HepG2 (cell line): ENCODE results near the gene ZSCAN21. TPM values are rescaled to one million over a fixed set of nuclear protein-coding genes. Genes with fewer than 3 reads are reported as not detected.
A peak's percentile ranks its signal among the peaks of the same experiment; 100 is the strongest.

Experiments
- ADNP ChIP-seq: sonication (generic); formaldehyde crosslinking; IDR thresholded peaks from 2 replicates; pipeline ENCODE4 v1.4.0; 2020; ENCODE audit warnings: missing genetic modification reagents
- AKAP8 ChIP-seq: sonication (generic); formaldehyde crosslinking; IDR thresholded peaks from 2 replicates; pipeline ENCODE4 v1.5.1; 2020; ENCODE audit warnings: mild to moderate bottlenecking, missing genetic modification reagents
- CEBPG ChIP-seq: IDR thresholded peaks from 2 replicates; pipeline ENCODE4 v1.6.1; 2016
- CSRNP2 ChIP-seq: sonication (generic); formaldehyde crosslinking; conservative IDR thresholded peaks from 2 replicates; pipeline ENCODE4 v1.8.0; 2022; ENCODE audit warnings: low read depth, missing genetic modification reagents
- CTCF ChIP-seq: sonication (generic); formaldehyde crosslinking; IDR thresholded peaks from 2 replicates; pipeline ENCODE4 v1.5.0; 2020; ENCODE audit warnings: mild to moderate bottlenecking, missing genetic modification reagents, moderate library complexity
- ETV5 ChIP-seq: IDR thresholded peaks from 2 replicates; pipeline ENCODE4 v1.6.1; 2018; ENCODE audit warnings: missing biosample characterization, missing genetic modification reagents, inconsistent platforms, borderline replicate concordance
- GLMP ChIP-seq: sonication (generic); formaldehyde crosslinking; IDR thresholded peaks from 2 replicates; pipeline ENCODE4 v1.9.0; 2021; ENCODE audit warnings: missing genetic modification reagents, mild to moderate bottlenecking, borderline replicate concordance
- GPN1 ChIP-seq: sonication (generic); formaldehyde crosslinking; IDR thresholded peaks from 2 replicates; pipeline ENCODE4 v1.5.1; 2020; ENCODE audit warnings: missing genetic modification reagents, borderline replicate concordance
- GTF3A ChIP-seq: sonication (generic); formaldehyde crosslinking; conservative IDR thresholded peaks from 2 replicates; pipeline ENCODE4 v1.4.0; 2020; ENCODE audit warnings: mild to moderate bottlenecking, missing genetic modification reagents
- IKZF4 ChIP-seq: sonication (generic); formaldehyde crosslinking; IDR thresholded peaks from 2 replicates; pipeline ENCODE4 v1.5.1; 2020; ENCODE audit warnings: borderline replicate concordance, mild to moderate bottlenecking, low read depth, missing genetic modification reagents; ENCODE audit errors: not compliant biosample characterization
- MAFF ChIP-seq: IDR thresholded peaks from 2 replicates; pipeline ENCODE4 v1.6.1; 2011; ENCODE audit warnings: low read depth, low read length, improper control_type of control experiment
- MATR3 ChIP-seq: sonication (generic); formaldehyde crosslinking; IDR thresholded peaks from 2 replicates; pipeline ENCODE4 v1.4.0; 2020; ENCODE audit warnings: missing genetic modification reagents
- NFKBIZ ChIP-seq: IDR thresholded peaks from 2 replicates; pipeline ENCODE4 v1.6.1; 2018; ENCODE audit warnings: missing genetic modification reagents, missing compliant biosample characterization
- NKX3-1 ChIP-seq: sonication (generic); formaldehyde crosslinking; IDR thresholded peaks from 2 replicates; pipeline ENCODE4 v1.5.0; 2020; ENCODE audit warnings: missing genetic modification reagents
- SAP130 ChIP-seq: IDR thresholded peaks from 2 replicates; pipeline ENCODE4 v1.6.1; 2016; ENCODE audit warnings: low read depth
- SMC3 ChIP-seq: IDR thresholded peaks from 2 replicates; pipeline ENCODE4 v1.6.1; 2011; ENCODE audit warnings: low read length, improper control_type of control experiment
- SNAI1 ChIP-seq: sonication (generic); formaldehyde crosslinking; IDR thresholded peaks from 2 replicates; pipeline ENCODE4 v1.5.0; 2020; ENCODE audit warnings: mild to moderate bottlenecking, missing genetic modification reagents, borderline replicate concordance
- ZBED4 ChIP-seq: sonication (generic); formaldehyde crosslinking; IDR thresholded peaks from 2 replicates; pipeline ENCODE4 v1.4.0; 2020; ENCODE audit warnings: missing genetic modification reagents, borderline replicate concordance
- ZNF251 ChIP-seq: sonication (generic); formaldehyde crosslinking; IDR thresholded peaks from 2 replicates; pipeline ENCODE4 v1.9.0; 2021; ENCODE audit warnings: mild to moderate bottlenecking, missing genetic modification reagents
- ZNF326 ChIP-seq: sonication (generic); formaldehyde crosslinking; IDR thresholded peaks from 2 replicates; pipeline ENCODE4 v1.4.0; 2020; ENCODE audit warnings: missing genetic modification reagents, borderline replicate concordance
- ZNF788 ChIP-seq: sonication (generic); formaldehyde crosslinking; IDR thresholded peaks from 2 replicates; pipeline ENCODE4 v1.5.0; 2020; ENCODE audit warnings: mild to moderate bottlenecking, missing genetic modification reagents, borderline replicate concordance
- ZNF83 ChIP-seq: sonication (generic); formaldehyde crosslinking; IDR thresholded peaks from 2 replicates; pipeline ENCODE4 v1.4.0; 2020; ENCODE audit warnings: missing genetic modification reagents, mild to moderate bottlenecking, borderline replicate concordance
- ZNF841 ChIP-seq: sonication (generic); formaldehyde crosslinking; IDR thresholded peaks from 2 replicates; pipeline ENCODE4 v1.8.1; 2023; ENCODE audit warnings: missing genetic modification reagents, borderline replicate concordance
- polyA plus RNA-seq, 8 experiments: library from polyadenylated mRNA; depleted of rRNA in 3 of 8; stranded (reverse) in 7 of 8; unstranded in 1 of 8; fragments of >200 nt; fragmentation: Illumina TruSeq in 4 of 8; extraction: Trizol in 4 of 8; gene quantifications; 2 replicates each; pipeline versions ENCODE4 v1.2.1 to v1.2.3, GENCODE V29; 2011 to 2016; ENCODE audit warnings: low read depth in 4 of 8, missing spikeins in 1 of 8, mixed read lengths in 1 of 8; ENCODE audit not compliant: insufficient read depth in 1 of 8
- total RNA-seq, 5 experiments: library from RNA; depleted of rRNA; stranded (reverse); fragments of >200 nt; fragmentation: Illumina TruSeq; extraction: Trizol; gene quantifications; 2 replicates each; pipeline ENCODE4 v1.2.3, GENCODE V29; 2016; ENCODE audit warnings: low read depth in 1 of 5

The ZSCAN21 gene
- total and polyA plus RNA-seq, 2 of the 13 experiments (the other 11 are each of a cell fraction or from before 2014, with no cell fraction given), result 7.0 to 10.0 TPM

- TF ChIP-seq ZBED4 (CRISPR knock-in tag), result no peak
- TF ChIP-seq GPN1, result no peak
- TF ChIP-seq MAFF, result no peak
- no peak for TF ChIP-seq GTF3A (CRISPR knock-in tag)
- no peak for TF ChIP-seq ZNF326 (CRISPR knock-in tag)
- peak; percentile 93 for TF ChIP-seq SAP130 (CRISPR knock-in tag)
- TF ChIP-seq ZNF788 (CRISPR knock-in tag), result no peak; the same call in 1 of the 2 replicates
- peak; percentile 47 for TF ChIP-seq CEBPG
- no peak for TF ChIP-seq GLMP (CRISPR knock-in tag)
- TF ChIP-seq ZNF841 (CRISPR knock-in tag), result no peak
- no peak for TF ChIP-seq ADNP
- TF ChIP-seq ZNF251 (CRISPR knock-in tag), result no peak
- no peak; the same call in 1 of the 2 replicates for TF ChIP-seq ZNF83 (CRISPR knock-in tag)
- TF ChIP-seq MATR3, result no peak
- TF ChIP-seq AKAP8 (CRISPR knock-in tag), result 0 out of 2 replicates have a peak, but pooled peaks have one; percentile 27
- TF ChIP-seq NFKBIZ (CRISPR knock-in tag), result no peak
- no peak for TF ChIP-seq SNAI1 (CRISPR knock-in tag)
- peak; percentile 51 for TF ChIP-seq CTCF (CRISPR knock-in tag)
- TF ChIP-seq CSRNP2, result no peak
- no peak for TF ChIP-seq IKZF4 (CRISPR knock-in tag)
- TF ChIP-seq ETV5 (CRISPR knock-in tag), result peak; percentile 60; the same call in 1 of the 2 replicates
- no peak for TF ChIP-seq SMC3
- TF ChIP-seq NKX3-1, result no peak
Observed at GRCh38 chr7:100079024-100079560, 29.5 kb downstream of the ZSCAN21 start (continued).
